Cardiac muscle cell (in vitro differentiated cells and primary cell): ENCODE results near the gene COL4A5. TPM values are rescaled to one million over a fixed set of nuclear protein-coding genes. Genes with fewer than 3 reads are reported as not detected.
A peak's percentile ranks its signal among the peaks of the same experiment; 100 is the strongest.

Experiments
- DNase-seq, 2 donors: peaks; one replicate each; pipeline versions ENCODE4 v3.0.0 to v3.0.0-alpha.2; 2010 to 2017; ENCODE audit warnings: low read depth in 1 of 2, low spot score in 1 of 2
- H3K27ac ChIP-seq: fragments of 200-600 bp; sonication (generic); 2 replicates; pipeline ENCODE4 v1.5.1; 2016
- H3K27me3 ChIP-seq: fragments of 200-600 bp; sonication (generic); 2 replicates; pipeline ENCODE4 v1.6.0; 2016; ENCODE audit warnings: control low read depth
- H3K36me3 ChIP-seq: fragments of 200-600 bp; sonication (generic); 2 replicates; pipeline ENCODE4 v1.5.1; 2016; ENCODE audit warnings: control low read depth
- H3K4me1 ChIP-seq: fragments of 200-600 bp; sonication (generic); 2 replicates; pipeline ENCODE4 v1.8.1; 2017; ENCODE audit warnings: low read depth, mild to moderate bottlenecking, mixed run types
- H3K4me3 ChIP-seq: fragments of 200-600 bp; sonication (generic); 2 replicates; pipeline ENCODE4 v1.5.1; 2016; ENCODE audit warnings: mild to moderate bottlenecking
- H3K9me3 ChIP-seq: fragments of 200-600 bp; sonication (generic); 2 replicates; pipeline ENCODE4 v1.5.1; 2017; ENCODE audit warnings: low read depth, mild to moderate bottlenecking, control low read depth
- polyA plus RNA-seq: library from polyadenylated mRNA; unstranded; fragments of >200 nt; fragmentation: Nextera tagmentation; extraction: Ambion mirVana; gene quantifications from 2 replicates; pipeline ENCODE4 v1.2.1, GENCODE V29; 2016
- total RNA-seq: library from RNA; depleted of rRNA; stranded (reverse); fragments of >200 nt; gene quantifications from 2 replicates; pipeline ENCODE4 v1.2.3, GENCODE V29; 2016
- TF ChIP-seq, protein P1 (sequence below): IDR thresholded peaks from 2 replicates; pipeline ENCODE4 v1.5.1; 2012; ENCODE audit warnings: low read depth, mild to moderate bottlenecking, low read length

COL4A5 gene
- total and polyA plus RNA-seq, 2 experiments from 2014 or later, result 98.0 to 299 TPM

DNA sequence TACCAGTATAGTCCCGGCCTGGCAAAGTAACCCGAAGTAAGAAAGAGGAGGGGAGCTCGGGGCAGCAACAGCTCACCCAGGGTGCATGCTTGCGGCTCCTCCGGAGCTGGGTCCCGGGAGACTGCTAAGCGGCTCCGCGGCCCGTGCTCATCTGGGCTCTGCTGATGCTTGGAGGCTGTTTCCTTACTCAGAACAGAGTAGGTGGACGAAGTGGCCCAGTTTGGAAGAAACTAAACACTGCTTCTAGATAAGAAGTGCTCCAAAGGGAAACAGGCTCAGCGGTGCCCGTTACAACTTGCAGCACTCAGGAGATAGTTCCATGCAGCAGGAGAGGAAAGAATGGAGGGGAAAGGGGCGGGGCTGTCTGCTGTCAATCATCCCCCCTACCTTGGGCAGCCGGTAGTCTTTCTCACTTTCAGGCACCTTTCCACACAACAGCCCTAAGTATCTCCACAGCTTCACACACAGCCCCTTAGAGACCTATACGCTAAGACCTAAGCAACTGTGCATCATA lies 1.5 kb upstream of the COL4A5 start, which contains the start of gene COL4A6:
Gene COL4A6, minus strand, starts transcription at position 313 of the 514 bp plus-strand sequence. Its CDS starts 226 bp downstream, at position 87.
- Histone ChIP-seq H3K36me3 (no peaks in the 10 kb centered on the region), H3K9me3 (no peaks in the 10 kb centered on the region), H3K4me1 (peaks cover 27% of the 10 kb centered on the region), H3K27me3 (no peaks in the 10 kb centered on the region), H3K4me3 (peak within 1 kb of the TSS; percentile 90), H3K27ac (peak within 1 kb of the TSS; percentile 93)
- TF ChIP-seq, protein P1, sequence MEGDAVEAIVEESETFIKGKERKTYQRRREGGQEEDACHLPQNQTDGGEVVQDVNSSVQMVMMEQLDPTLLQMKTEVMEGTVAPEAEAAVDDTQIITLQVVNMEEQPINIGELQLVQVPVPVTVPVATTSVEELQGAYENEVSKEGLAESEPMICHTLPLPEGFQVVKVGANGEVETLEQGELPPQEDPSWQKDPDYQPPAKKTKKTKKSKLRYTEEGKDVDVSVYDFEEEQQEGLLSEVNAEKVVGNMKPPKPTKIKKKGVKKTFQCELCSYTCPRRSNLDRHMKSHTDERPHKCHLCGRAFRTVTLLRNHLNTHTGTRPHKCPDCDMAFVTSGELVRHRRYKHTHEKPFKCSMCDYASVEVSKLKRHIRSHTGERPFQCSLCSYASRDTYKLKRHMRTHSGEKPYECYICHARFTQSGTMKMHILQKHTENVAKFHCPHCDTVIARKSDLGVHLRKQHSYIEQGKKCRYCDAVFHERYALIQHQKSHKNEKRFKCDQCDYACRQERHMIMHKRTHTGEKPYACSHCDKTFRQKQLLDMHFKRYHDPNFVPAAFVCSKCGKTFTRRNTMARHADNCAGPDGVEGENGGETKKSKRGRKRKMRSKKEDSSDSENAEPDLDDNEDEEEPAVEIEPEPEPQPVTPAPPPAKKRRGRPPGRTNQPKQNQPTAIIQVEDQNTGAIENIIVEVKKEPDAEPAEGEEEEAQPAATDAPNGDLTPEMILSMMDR, result no peak
- DNase-seq, result peak; percentile 20 to 71

DNA sequence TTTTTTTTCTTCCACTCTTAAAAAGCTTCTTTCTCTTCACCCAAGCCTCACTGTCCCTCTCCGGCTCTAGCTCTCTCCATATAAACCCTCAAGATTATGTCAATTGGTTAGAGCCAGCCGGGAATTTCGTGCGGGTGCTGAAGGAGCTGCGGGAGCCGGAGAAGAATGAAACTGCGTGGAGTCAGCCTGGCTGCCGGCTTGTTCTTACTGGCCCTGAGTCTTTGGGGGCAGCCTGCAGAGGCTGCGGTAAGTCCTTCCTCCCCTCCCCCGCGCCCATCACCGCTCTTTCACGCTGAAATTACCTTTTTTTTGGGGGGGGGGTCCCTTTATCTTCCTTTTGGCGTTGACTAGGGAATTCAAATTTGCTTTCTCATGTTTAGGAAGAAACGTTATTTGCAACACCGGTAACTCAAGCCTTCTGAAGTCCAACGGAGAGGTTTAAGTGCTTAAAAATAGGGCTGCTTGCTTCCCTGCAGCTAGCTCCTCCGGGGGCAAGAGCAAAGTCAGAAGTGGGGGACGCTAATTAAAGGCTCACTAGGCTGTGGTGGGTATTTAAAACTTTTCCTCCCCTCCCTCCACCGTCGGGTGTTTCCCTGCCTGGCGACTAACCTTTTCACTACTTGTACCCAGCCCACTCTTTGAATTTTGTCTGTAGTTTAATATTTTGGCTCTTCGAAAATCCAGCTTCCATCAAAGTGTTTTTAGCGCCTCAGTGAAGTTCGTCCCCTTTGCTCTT lies 491 bp downstream of the COL4A5 start:
- Histone ChIP-seq H3K36me3 (no peaks in the 10 kb centered on the region), H3K9me3 (no peaks in the 10 kb centered on the region), H3K4me3 (peak overlapping the region; percentile 90), H3K27me3 (no peaks in the 10 kb centered on the region), H3K27ac (peak overlapping the region; percentile 93), H3K4me1 (peaks cover 27% of the 10 kb centered on the region)
- TF ChIP-seq, protein P1, result no peak
- peak; percentile 41 to 67 for DNase-seq

DNA sequence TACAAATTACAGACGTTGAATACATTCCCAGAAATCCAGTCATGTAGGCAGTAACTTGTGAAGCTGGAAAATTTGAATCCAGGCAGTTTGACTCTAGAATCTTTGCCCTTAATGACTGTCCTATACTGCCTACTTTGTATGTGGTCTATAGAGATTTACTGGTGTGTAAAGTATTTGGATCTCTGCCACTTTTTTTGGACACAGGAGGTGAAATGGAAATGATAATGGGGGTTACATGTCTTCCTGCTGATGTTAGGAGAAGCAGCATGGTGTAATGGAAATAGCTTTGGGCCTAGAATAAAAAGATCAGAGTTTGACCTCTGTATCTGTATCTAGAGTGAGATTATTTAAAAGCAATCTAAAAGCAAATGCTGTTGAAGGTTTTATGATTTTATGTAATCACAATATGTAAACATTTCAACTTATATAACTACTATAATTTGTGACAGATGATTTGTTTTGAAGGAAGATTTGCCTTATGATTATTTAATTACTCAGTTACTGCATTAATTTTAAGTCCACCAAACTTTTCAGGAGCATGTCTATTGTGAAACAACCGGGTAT lies 3.3 kb downstream of the COL4A5 start:
- peak overlapping the region; percentile 90 for H3K4me3 ChIP-seq
- H3K27me3 ChIP-seq, result no peaks in the 10 kb centered on the region
- TF ChIP-seq, protein P1, result no peak
- H3K36me3 ChIP-seq, result no peaks in the 10 kb centered on the region
- H3K4me1 ChIP-seq, result peaks cover 19% of the 10 kb centered on the region
- H3K9me3 ChIP-seq, result no peaks in the 10 kb centered on the region
- no peak overlapping the region for H3K27ac ChIP-seq
- DNase-seq, result no peak

DNA sequence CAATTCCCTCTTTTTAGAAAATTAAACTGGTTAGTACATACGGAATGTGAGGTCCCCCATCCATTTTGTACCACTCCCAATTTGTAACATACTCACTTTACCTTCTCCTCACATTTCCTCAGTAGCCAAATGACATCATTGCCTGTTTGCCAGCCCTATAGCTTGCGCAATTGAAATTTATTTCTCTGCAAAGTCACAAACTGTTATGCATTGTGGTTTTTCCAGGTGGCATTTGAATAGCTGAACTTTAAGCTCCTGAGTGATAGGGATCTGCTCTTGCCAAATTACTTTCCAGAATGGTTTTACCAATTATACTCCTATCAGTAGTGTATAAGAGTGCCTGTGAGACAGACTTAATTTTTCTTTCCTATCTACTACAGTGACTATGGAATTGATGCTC lies 7.7 kb downstream of the COL4A5 start:
- Histone ChIP-seq H3K9me3 (no peaks in the 10 kb centered on the region), H3K27ac (no peak overlapping the region), H3K4me3 (no peak overlapping the region), H3K4me1 (peaks cover 6% of the 10 kb centered on the region), H3K36me3 (no peaks in the 10 kb centered on the region), H3K27me3 (no peaks in the 10 kb centered on the region)
- DNase-seq, result peak in 1 of 2 donors; percentile 47
- TF ChIP-seq, protein P1, result no peak

DNA sequence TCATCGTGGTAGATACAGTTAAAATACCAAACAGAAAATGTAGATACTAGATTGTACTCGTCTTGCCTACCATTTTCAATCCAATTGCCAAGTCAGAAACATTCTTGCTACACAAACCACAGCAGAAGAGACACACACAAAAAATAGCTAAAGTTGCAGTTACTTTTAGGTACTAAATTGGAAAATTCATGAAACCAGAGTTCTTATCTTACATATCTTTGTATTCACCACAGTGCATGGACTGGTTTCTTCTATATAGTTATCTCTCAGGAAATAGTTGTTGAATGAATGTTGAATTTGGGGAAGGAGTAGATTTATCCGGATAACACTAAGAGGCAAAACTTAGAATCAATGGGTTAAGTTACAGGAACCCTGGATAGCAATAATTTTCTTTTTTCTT lies 14.2 kb downstream of the COL4A5 start:
- no peak overlapping the region for H3K27ac ChIP-seq
- peaks cover 4% of the 10 kb centered on the region for H3K4me1 ChIP-seq
- H3K36me3 ChIP-seq, result no peaks in the 10 kb centered on the region
- peak in 1 of 2 donors; percentile 23 for DNase-seq
- TF ChIP-seq, protein P1, result no peak
- H3K4me3 ChIP-seq, result no peak overlapping the region
- no peaks in the 10 kb centered on the region for H3K9me3 ChIP-seq
- no peaks in the 10 kb centered on the region for H3K27me3 ChIP-seq
